ENCODE data around the gene REM2.

- TF ChIP-seq, protein P1, sequence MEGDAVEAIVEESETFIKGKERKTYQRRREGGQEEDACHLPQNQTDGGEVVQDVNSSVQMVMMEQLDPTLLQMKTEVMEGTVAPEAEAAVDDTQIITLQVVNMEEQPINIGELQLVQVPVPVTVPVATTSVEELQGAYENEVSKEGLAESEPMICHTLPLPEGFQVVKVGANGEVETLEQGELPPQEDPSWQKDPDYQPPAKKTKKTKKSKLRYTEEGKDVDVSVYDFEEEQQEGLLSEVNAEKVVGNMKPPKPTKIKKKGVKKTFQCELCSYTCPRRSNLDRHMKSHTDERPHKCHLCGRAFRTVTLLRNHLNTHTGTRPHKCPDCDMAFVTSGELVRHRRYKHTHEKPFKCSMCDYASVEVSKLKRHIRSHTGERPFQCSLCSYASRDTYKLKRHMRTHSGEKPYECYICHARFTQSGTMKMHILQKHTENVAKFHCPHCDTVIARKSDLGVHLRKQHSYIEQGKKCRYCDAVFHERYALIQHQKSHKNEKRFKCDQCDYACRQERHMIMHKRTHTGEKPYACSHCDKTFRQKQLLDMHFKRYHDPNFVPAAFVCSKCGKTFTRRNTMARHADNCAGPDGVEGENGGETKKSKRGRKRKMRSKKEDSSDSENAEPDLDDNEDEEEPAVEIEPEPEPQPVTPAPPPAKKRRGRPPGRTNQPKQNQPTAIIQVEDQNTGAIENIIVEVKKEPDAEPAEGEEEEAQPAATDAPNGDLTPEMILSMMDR (IDR thresholded peaks at IDR 0.05; ENCODE audit: low read depth, low read length, missing input control) = no peak
- TF ChIP-seq YY1 (IDR thresholded peaks at IDR 0.05) (no peak), TAF1 (conservative IDR thresholded peaks at IDR 0.05) (no peak)
Measured at GRCh38 chr14:22887990-22888378, 5.0 kb downstream of the REM2 start.

Data from liver (tissue), 3 donors.